HUES64 (cell line): Measurements from ENCODE around the gene TAS1R3.

Experiments
- H3K27ac ChIP-seq: 2 replicates; pipeline ENCODE4 v1.7.0; 2013; ENCODE audit warnings: low read depth, low read length, inconsistent platforms
- H3K27me3 ChIP-seq: 2 replicates; pipeline ENCODE4 v1.6.1; 2013; ENCODE audit warnings: mild to moderate bottlenecking, low read length; ENCODE audit not compliant: insufficient read depth
- H3K36me3 ChIP-seq: 2 replicates; pipeline ENCODE4 v1.6.1; 2013; ENCODE audit warnings: mild to moderate bottlenecking, low read length; ENCODE audit not compliant: insufficient read depth
- H3K4me1 ChIP-seq: 2 replicates; pipeline ENCODE4 v1.6.1; 2013; ENCODE audit warnings: mild to moderate bottlenecking, low read length, moderate library complexity; ENCODE audit not compliant: insufficient read depth
- H3K4me3 ChIP-seq: 2 replicates; pipeline ENCODE4 v1.5.1; 2013; ENCODE audit warnings: mild to moderate bottlenecking, low read length, moderate library complexity
- H3K9ac ChIP-seq: 2 replicates; pipeline ENCODE4 v1.6.1; 2013; ENCODE audit warnings: mild to moderate bottlenecking, low read depth, low read length
- H3K9me3 ChIP-seq: 2 replicates; pipeline ENCODE4 v1.6.1; 2013; ENCODE audit warnings: low read depth, low read length; ENCODE audit not compliant: insufficient read depth
- WGBS: fragments of 150-250, 120-280 bp; methylation state at CpG from one replicate; pipeline ENCODE4 v1.1.7; 2013; ENCODE audit warnings: missing lambda C conversion rate; 5-methylcytosine and 5-hydroxymethylcytosine counted together

The TAS1R3 gene

GRCh38 chr1:1353389-1354151 lies 22.5 kb downstream of the TAS1R3 start:
- no peak overlapping the region; the same call in 1 of the 2 replicates for H3K9ac ChIP-seq
- H3K27ac ChIP-seq: peak overlapping the region; percentile 10; the same call in 1 of the 2 replicates
- H3K4me3 ChIP-seq: peak overlapping the region; percentile 12; the same call in 1 of the 2 replicates
- 54% methylated on average over 28 of the region's 28 CpGs for WGBS
- H3K27me3 ChIP-seq: peaks cover 5% of the 10 kb centered on the region; the same call in 1 of the 2 replicates
- no peaks in the 10 kb centered on the region for H3K36me3 ChIP-seq
- H3K9me3 ChIP-seq: no peaks in the 10 kb centered on the region
- H3K4me1 ChIP-seq: peaks cover 11% of the 10 kb centered on the region

DNA sequence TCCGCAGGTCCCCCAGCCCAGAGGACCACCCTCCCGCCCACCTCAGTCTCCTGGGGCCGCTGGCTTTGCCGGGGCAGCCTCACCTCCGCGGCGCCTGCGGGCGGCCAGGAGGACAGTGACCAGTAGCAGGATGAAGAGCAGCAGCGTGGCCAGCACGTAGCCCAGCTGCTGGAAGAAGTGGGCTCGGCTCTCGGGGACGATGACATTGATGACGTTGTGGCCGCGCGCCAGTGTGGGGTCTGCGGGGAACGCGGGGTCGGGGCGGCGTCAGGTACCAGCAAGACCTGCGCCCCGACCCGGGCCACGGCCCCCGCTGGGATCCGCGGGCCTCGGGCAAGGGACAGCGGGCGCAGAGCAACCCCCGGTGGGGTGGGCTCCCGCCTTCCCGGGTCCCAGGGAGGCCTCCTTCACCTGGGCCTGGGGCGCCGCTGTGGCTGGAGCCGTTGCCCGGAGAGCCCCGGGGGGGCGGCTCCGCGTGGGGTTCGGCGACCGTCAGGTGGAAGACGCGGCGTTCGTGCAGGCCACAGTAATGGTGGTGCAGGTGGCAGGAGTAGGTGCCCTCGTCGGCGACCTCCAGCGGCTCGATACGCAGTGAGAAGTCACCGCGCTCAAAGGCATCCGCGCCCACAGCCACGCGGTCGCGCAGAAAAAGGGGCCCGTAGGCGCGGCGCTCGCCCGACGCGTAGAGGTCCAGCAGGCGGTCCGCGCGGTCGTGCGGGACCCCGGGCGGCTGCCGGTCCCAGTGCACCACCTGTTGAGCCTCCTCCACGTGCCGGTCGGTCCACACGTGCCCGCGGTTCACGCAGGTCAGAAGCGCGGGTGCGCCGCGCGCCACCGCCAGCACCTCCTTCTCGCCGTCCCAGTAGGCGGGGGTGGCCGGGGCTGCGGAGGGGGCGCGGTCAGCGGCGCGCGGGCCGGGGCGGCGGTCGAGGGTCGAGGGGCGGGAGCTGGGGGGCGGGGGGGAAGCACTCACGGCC lies 23.5 kb downstream of the TAS1R3 start:
- Histone ChIP-seq H3K27ac (no peak overlapping the region), H3K27me3 (peaks cover 5% of the 10 kb centered on the region; the same call in 1 of the 2 replicates), H3K36me3 (no peaks in the 10 kb centered on the region), H3K9ac (no peak overlapping the region), H3K9me3 (no peaks in the 10 kb centered on the region), H3K4me3 (peak overlapping the region; percentile 29; the same call in 1 of the 2 replicates), H3K4me1 (peaks cover 20% of the 10 kb centered on the region)
- 93% methylated on average over 116 of the region's 116 CpGs for WGBS

- 93% methylated on average over 49 of the region's 52 CpGs for WGBS
- peaks cover 5% of the 10 kb centered on the region; the same call in 1 of the 2 replicates for H3K27me3 ChIP-seq
- no peaks in the 10 kb centered on the region for H3K9me3 ChIP-seq
- no peak overlapping the region for H3K9ac ChIP-seq
- no peak overlapping the region for H3K4me3 ChIP-seq
- H3K4me1 ChIP-seq: peaks cover 25% of the 10 kb centered on the region
- no peaks in the 10 kb centered on the region for H3K36me3 ChIP-seq
- no peak overlapping the region for H3K27ac ChIP-seq
These were observed 24.3 kb downstream of the TAS1R3 start for GRCh38 chr1:1355416-1355815.

- no peak overlapping the region for H3K9ac ChIP-seq
- H3K4me1 ChIP-seq: peaks cover 32% of the 10 kb centered on the region
- H3K27ac ChIP-seq: no peak overlapping the region
- H3K9me3 ChIP-seq: no peaks in the 10 kb centered on the region
- WGBS: 88% methylated on average over 7 of the region's 8 CpGs
- no peaks in the 10 kb centered on the region for H3K36me3 ChIP-seq
- no peak overlapping the region for H3K4me3 ChIP-seq
- peaks cover 5% of the 10 kb centered on the region; the same call in 1 of the 2 replicates for H3K27me3 ChIP-seq
These were observed 25.2 kb downstream of the TAS1R3 start for GRCh38 chr1:1356166-1356795.

- no peak overlapping the region for H3K27ac ChIP-seq
- peak overlapping the region; percentile 57; the same call in 1 of the 2 replicates for H3K4me3 ChIP-seq
- no peaks in the 10 kb centered on the region for H3K9me3 ChIP-seq
- H3K27me3 ChIP-seq: peaks cover 5% of the 10 kb centered on the region; the same call in 1 of the 2 replicates
- H3K9ac ChIP-seq: no peak overlapping the region
- 86% methylated on average over 26 of the region's 26 CpGs for WGBS
- no peaks in the 10 kb centered on the region for H3K36me3 ChIP-seq
- H3K4me1 ChIP-seq: peaks cover 32% of the 10 kb centered on the region
These were observed 25.8 kb downstream of the TAS1R3 start for GRCh38 chr1:1356796-1357401.

- Histone ChIP-seq H3K4me3 (peak overlapping the region; percentile 57), H3K4me1 (peaks cover 35% of the 10 kb centered on the region), H3K9ac (peak overlapping the region; percentile 78), H3K36me3 (no peaks in the 10 kb centered on the region), H3K27ac (peak overlapping the region; percentile 88), H3K27me3 (peaks cover 5% of the 10 kb centered on the region; the same call in 1 of the 2 replicates), H3K9me3 (no peaks in the 10 kb centered on the region)
- WGBS: 19% methylated on average over 17 of the region's 18 CpGs
These were observed 26.9 kb downstream of the TAS1R3 start for GRCh38 chr1:1357871-1358432.

DNA sequence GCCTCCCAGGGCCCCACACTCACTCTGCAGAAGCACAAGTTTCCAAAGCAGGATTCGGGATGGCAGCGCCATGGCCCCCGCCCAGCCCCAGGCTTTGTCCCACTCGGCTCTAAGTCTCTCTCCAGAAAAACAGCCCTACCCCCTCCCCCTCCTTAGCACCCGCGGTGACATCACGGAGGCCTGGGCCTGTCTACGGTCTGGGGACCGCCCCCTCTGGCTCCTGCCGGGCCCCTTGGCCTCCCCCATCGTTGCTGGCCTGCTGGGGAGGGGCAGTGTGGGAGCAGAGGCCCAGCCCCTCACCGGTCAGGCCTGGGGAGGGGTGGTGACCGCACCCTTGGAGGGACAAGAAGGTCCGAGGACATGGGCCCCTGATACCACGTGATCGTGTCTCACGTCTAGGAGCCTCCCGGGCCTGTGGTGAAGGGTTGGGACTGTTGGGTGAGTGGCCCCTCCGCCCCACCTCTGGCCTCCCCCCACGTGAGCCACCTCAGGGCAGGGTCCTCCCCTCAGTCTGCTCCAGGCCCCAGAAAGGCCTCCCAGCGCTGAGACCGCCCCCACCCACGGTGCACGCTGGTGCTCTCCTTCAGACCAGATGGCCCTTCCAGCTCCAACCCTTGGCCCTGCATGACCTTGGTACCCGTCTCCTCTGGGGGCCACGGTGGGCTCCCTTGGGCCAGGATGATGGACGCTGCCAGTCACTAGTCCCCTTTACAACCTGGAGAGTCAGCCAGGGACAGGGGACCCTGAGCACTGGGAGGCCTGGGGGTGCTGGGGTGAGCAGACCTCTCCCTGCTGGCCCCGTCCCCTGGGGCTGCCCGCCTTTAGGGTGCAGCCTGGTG lies 27.6 kb downstream of the TAS1R3 start, which contains the start of gene MXRA8:
Gene MXRA8 (minus strand): TSS at position 123 of the 839 bp plus-strand sequence. CDS start 51 bp downstream, at position 72.
- H3K4me1 ChIP-seq: peaks cover 35% of the 10 kb centered on the region
- WGBS: 29% methylated on average over 29 of the region's 29 CpGs
- no peaks in the 10 kb centered on the region for H3K36me3 ChIP-seq
- peak within 1 kb of the TSS; percentile 88 for H3K27ac ChIP-seq
- peak within 1 kb of the TSS; percentile 57 for H3K4me3 ChIP-seq
- peak within 1 kb of the TSS; percentile 78 for H3K9ac ChIP-seq
- no peaks in the 10 kb centered on the region for H3K9me3 ChIP-seq
- H3K27me3 ChIP-seq: peaks cover 5% of the 10 kb centered on the region; the same call in 1 of the 2 replicates

- Histone ChIP-seq H3K4me3 (no peak overlapping the region), H3K9me3 (no peaks in the 10 kb centered on the region), H3K36me3 (no peaks in the 10 kb centered on the region), H3K27me3 (peaks cover 5% of the 10 kb centered on the region; the same call in 1 of the 2 replicates), H3K9ac (no peak overlapping the region), H3K4me1 (peaks cover 35% of the 10 kb centered on the region), H3K27ac (peak overlapping the region; percentile 88)
- WGBS: 82% methylated on average over 6 of the region's 6 CpGs
These were observed 28.2 kb downstream of the TAS1R3 start for GRCh38 chr1:1359308-1359663.

- H3K9me3 ChIP-seq: no peaks in the 10 kb centered on the region
- H3K4me3 ChIP-seq: no peak overlapping the region
- peaks cover 35% of the 10 kb centered on the region for H3K4me1 ChIP-seq
- no peaks in the 10 kb centered on the region for H3K36me3 ChIP-seq
- no peak overlapping the region for H3K9ac ChIP-seq
- WGBS: 74% methylated on average over 28 of the region's 28 CpGs
- H3K27me3 ChIP-seq: peaks cover under 1% of the 10 kb centered on the region; the same call in 1 of the 2 replicates
- H3K27ac ChIP-seq: peak overlapping the region; percentile 70
These were observed 28.8 kb downstream of the TAS1R3 start for GRCh38 chr1:1359664-1360468.
